ENCODE results near the gene DUSP6.
A peak's percentile ranks its signal among the peaks of the same experiment; 100 is the strongest.

The DUSP6 gene, protein sequence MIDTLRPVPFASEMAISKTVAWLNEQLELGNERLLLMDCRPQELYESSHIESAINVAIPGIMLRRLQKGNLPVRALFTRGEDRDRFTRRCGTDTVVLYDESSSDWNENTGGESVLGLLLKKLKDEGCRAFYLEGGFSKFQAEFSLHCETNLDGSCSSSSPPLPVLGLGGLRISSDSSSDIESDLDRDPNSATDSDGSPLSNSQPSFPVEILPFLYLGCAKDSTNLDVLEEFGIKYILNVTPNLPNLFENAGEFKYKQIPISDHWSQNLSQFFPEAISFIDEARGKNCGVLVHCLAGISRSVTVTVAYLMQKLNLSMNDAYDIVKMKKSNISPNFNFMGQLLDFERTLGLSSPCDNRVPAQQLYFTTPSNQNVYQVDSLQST

GRCh38 chr12:89352492-89353187 lies at the start of gene DUSP6:
Gene DUSP6, minus strand, starts transcription at chr12:89352501. Its CDS starts 462 bp downstream, at chr12:89352039.
- DNase-seq = peak; percentile 97

- no peak for DNase-seq
Observed at GRCh38 chr12:89401433-89402058, 49.2 kb upstream of the DUSP6 start.

- DNase-seq = no peak
Observed at GRCh38 chr12:89400415-89400814, 48.1 kb upstream of the DUSP6 start.

GRCh38 chr12:89395712-89396111 lies 43.4 kb upstream of the DUSP6 start:
- DNase-seq = no peak

DNA sequence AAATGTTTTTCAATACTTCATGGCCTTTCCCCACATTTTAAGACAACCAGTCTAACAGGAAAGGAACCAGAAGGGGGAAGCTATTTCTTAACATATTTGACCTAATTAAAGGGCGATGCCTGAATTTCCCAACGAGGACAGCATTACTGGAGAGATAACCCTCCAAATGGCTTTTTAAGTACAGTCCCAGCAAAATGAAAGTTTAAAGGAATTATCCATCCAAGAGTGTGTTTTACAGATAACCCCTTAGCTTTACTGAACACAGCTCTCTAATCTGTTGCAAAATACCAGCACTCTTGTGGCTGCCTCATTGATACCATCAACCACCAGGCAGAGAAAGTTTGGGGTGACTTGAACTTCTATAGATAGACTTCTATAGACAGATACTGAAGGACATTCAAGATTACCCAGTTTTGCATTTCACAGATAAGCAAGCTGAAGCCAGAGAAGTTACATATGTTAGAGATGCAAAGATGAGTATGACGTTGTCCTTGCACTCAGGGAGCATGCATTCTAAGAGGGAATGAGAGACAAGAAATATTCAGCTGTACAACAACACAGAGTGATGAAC lies 41.3 kb upstream of the DUSP6 start:
- DNase-seq = no peak

- no peak for DNase-seq
Observed at GRCh38 chr12:89392391-89392790, 40.1 kb upstream of the DUSP6 start.

GRCh38 chr12:89391726-89392336 lies 39.5 kb upstream of the DUSP6 start:
- no peak for DNase-seq

GRCh38 chr12:89390802-89391673 lies 38.7 kb upstream of the DUSP6 start:
- DNase-seq = peak; percentile 35

GRCh38 chr12:89389755-89390661 lies 37.7 kb upstream of the DUSP6 start:
- peak; percentile 35 for DNase-seq

DNA sequence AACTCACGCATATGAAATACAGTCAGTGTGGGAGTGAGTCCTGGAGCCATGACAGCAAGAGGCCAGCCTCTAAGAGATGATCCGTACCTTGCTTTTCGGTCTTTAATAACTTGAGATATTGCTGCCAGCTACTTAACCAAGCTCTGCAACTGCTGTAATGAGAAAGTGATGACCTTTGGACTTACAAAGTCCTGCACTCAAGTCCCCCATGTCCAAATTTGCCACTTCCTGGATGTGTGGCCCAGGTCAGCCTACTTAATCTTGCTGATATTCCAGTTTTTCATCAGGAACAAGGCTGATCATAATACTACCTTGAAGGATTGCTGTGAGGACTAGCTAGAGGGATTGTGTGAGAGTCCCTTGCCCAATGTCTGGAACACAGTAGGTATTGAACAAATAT lies 33.8 kb upstream of the DUSP6 start:
- no peak for DNase-seq

GRCh38 chr12:89384807-89385206 lies 32.5 kb upstream of the DUSP6 start:
- DNase-seq = no peak

- no peak for DNase-seq
Observed at GRCh38 chr12:89384050-89384758, 31.9 kb upstream of the DUSP6 start.

- DNase-seq = no peak
Observed at GRCh38 chr12:89383235-89384049, 31.1 kb upstream of the DUSP6 start.

GRCh38 chr12:89382328-89382727 lies 30.0 kb upstream of the DUSP6 start:
- DNase-seq = no peak

DNA sequence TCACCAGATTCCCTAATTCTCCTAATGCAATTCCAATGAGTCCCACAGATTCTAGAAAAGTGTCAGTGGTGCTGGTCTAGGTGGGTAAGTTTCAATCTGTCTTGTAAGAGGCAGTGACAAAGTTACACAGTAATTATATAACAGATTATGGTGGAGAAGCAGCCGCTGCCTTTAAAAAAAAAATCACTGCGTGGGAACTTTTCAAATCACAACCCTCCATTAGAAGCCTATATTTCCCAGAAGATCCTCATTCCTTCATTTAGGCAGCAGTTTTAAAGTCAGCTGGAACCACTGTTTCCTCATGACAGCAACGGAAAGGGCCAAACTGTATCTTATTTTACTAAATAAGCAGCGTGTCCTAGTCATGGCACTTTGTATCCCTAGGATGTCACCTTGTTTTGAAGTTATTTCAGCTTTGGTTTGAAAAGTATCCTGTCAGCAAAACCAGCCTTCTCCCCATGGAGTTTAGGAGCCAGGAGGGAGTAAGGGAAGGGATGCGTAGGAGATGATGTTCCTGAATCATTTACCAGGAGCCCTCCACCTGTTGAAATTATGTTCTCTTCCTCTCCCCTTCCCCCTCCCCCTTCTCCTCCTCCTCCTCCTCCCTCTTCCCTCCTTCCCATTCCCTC lies 27.7 kb upstream of the DUSP6 start:
- DNase-seq = no peak

GRCh38 chr12:89379148-89379838 lies 27.0 kb upstream of the DUSP6 start:
- no peak for DNase-seq

GRCh38 chr12:89376844-89377243 lies 24.5 kb upstream of the DUSP6 start:
- DNase-seq = no peak

DNA sequence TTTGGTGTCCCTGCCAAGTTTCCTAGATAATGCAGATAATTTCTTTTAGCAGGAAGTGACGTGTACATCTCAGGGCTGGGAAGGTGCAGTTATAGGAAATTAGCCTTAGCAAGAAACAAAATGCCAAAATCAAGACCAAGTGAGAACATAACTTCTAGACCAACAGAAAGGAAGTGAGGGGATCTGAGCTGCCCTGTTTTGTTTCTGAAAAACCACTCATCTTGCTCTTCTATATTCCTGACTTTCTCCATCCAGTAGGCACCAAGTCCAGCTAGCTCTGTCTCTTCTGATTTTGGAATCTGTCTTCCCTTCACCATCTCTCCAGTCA lies 23.9 kb upstream of the DUSP6 start:
- no peak for DNase-seq

Data from activated CD4-positive, alpha-beta T cell treated with anti-CD3 and anti-CD28 coated beads, Interleukin-2, amount 50 U/mL, for 16 hours (primary cell).